Nucleus accumbens (tissue), 56 donors: ENCODE results near the gene HPCAL1.

Experiments
- DNase-seq, 56 donors: peaks; one replicate each; lab custom pipeline; 2025; lab: John Stamatoyannopoulos, UW

Gene HPCAL1

GRCh38 chr2:10319892-10320574 is 17.3 kb downstream of the HPCAL1 start:
- DNase-seq, result no peak

GRCh38 chr2:10320575-10320931 is 17.8 kb downstream of the HPCAL1 start:
- DNase-seq, result no peak

- no peak for DNase-seq
Measured at GRCh38 chr2:10320933-10321332, 18.2 kb downstream of the HPCAL1 start.

DNA sequence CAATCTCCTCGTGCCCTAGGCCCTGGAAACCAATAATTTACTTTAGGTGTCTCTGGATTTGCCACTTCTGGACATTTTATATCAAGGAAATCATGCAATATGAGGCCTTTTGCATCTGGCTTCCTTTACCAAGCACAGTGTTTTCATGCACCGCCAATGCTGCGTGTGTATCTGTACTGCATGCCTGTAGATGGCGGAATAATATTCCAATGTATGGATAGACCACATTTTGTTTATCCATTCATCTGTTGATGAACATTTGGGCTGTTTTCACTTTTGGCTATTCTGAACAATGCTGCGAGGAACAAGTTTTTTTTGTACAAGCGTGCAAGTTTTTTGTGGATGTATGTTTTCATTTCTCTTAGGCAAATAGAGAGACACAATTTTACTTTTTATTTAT is 18.9 kb downstream of the HPCAL1 start:
- no peak for DNase-seq

- no peak for DNase-seq
Measured at GRCh38 chr2:10322481-10322880, 19.8 kb downstream of the HPCAL1 start.

DNA sequence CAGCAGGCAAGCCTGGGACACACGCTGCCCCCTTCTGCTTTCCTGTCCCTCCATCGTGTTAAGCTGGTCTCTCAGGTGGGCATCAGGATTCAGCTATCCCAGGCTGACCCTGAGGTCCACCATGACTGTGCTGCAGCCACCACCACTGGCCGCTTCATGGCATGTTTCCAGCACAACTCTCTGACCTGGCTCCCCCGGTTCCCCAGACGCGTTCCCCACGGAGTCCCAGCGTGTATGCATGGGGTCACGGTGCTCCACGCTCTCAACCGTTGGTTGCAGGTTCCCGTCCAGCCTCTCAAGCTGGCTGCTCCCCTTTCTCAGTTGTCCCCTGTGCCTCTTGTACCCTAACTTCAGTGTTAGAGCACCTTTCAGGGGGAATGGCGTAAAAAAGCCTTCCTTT is 20.3 kb downstream of the HPCAL1 start:
- DNase-seq, result no peak

- no peak for DNase-seq
Measured at GRCh38 chr2:10323535-10323934, 20.8 kb downstream of the HPCAL1 start.

DNA sequence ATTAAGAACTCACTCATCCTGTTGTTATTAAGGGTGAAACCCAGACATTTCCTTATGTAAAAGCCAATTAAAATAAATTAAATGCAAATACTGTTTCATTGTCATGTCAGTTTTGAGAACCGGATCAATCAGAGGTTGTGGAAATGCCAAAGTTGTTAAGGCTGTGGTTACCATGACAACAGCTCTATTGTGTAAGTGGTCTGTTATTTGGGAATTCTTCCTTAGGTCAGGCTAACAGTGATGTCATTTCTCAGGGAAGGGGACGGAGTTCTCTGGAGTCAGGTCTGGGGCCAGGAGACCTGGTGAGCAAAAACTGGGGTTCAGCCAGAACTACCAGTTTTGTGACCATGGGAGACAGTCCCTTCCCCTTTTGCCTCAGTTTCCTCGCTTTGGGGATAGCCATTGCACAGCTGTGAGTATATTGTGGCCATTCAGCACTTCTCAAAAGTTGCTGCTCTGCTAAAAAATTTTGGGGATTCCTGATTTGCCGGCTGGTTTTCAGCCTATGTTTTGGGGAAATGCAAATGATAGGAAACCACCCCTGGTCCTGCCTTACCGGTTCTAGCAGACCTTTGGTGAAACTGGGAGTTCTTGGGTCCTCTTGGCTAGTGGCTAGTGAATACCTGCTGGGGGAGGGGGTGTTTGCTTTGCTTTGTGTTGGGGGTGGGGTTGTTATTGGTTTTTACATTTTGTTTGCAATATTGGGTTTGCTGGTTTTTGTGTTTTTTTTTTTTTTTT is 21.6 kb downstream of the HPCAL1 start:
- no peak for DNase-seq

DNA sequence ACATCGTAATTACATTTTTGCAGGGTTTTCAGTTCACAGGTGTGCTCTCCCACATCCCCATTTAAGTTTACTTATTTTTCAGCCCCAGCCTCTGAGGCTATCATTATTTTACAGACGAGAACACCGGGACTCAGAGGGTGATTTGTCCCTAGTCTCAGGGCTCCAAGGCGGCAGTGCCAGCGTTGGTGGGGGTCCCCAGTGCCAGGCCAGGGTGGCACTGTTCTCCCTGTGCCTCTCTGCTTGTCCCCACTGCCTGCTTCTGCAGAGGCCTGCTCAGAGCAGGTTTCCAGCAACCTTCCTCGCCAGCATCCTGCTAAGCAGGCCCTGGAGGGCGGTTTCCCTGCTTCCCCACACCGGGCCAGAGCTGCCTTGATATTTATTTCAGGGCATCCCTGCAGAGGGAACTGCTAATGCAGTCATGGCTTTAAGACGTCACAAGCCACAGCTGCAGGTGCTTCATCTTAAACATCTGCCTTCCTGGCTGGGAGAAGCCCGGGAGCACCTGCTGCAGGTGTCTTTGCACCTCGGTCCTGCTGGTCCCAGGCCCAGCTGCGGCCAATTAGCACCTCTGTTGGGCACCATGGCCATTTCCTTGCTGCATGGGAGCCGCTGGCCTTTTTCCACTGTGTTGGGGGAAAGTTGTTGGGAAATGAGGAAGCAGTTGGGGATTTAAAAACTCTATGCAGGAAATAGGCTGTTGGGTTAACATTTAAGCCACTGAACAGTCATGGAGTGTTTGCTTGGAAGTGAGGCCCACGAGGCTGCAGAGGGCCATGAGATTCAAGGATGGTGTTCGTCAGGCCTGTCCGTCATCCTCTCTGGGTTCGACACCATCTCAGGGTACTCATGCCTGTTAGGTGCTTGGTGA is 22.8 kb downstream of the HPCAL1 start:
- no peak for DNase-seq

DNA sequence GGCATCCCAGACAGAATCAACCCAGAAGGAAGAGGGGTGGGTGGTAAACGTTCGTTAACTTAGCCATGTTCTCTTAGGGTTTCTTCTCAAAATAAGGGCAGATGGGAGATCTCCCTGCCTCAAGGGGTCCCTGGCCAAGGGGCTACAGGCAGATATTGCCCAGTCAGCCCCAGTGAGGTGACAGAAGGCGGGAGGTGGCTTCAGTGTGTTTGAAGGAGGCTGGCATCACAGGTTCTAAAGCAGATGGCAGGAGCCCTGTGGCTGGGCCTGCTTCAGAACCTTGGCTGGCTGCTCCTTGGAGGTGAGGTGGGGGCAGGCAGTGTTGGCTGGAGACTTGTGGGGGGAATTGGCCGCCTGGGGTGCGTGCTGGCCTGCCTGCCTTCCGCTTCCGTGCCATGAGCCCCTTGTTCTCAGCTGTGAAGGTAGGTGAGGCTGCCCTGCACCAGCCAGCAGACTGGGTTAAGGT is 23.5 kb downstream of the HPCAL1 start:
- DNase-seq, result no peak

GRCh38 chr2:10326707-10327594 is 24.2 kb downstream of the HPCAL1 start:
- DNase-seq, result peak in 8 of 56 donors; percentile 13 to 46 (median 35)

DNA sequence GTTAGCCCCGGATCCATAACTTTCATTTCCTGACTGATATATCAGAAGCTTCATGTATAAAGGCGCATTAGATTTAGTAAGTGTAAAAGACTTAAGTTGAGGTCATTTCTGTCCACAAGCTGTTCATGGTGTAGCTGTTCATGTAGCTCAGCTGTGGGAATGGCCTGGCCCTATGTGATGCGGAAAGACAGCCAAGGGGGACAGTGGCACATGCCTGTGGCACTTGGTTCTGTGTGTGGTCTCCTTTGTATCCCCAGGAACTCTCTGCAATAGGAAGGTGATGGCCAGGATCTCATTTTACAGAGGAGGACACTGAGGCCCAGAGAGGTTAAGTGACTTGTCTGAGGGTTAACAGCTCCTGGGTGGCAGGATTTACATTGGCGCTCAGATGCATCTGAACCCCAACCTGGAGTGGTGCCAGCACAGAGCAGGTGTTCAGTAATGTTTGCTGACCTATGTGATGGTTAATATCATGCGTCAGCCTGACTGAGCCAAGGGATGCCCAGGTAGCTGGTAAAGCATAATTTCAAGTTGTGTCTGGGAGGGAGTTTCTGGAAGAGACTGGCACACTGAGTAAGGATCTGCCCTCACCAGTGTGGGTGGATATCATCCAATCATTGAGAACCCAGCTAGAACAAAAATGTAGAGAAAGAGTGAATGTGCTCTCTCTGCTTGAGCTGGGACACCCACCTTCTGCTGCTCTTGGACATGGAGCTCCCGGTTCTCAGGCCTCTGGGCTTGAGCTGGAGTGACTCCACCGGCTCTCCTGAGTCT is 25.4 kb downstream of the HPCAL1 start:
- DNase-seq, result no peak

GRCh38 chr2:10328670-10329579 is 26.2 kb downstream of the HPCAL1 start:
- DNase-seq, result no peak

DNA sequence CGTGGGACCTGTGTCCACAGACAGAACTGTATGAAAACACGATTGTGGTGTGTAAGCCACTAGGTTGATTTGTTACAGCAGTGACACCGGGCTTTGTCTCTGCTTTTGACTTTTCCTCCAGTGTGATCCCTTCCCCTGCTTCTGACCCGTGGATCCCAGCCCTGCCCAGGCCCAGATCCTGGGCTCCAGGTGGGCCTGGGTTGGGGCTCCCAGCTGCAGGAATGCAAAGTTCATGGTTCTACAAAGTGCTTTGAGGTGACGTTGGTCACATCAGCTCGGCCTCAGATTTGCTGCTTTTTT is 26.8 kb downstream of the HPCAL1 start:
- no peak for DNase-seq

- DNase-seq, result no peak
Measured at GRCh38 chr2:10329880-10330699, 27.4 kb downstream of the HPCAL1 start.

DNA sequence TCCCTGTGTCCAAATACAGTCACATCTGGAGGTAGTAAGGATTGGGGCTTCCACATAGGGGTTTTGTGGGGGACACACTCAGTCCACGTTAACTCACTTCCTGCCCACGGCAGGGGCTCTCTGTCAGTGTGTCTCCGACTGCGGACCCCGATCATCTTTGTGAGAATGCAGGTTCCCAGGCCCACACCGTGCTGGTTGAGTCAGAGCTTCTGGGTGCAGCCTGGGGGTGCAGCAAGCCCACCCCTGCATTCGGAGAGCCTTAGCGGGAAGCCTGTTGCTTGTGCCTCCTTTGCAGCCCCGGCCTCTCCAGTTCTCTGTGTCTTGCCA is 28.0 kb downstream of the HPCAL1 start:
- DNase-seq, result no peak

DNA sequence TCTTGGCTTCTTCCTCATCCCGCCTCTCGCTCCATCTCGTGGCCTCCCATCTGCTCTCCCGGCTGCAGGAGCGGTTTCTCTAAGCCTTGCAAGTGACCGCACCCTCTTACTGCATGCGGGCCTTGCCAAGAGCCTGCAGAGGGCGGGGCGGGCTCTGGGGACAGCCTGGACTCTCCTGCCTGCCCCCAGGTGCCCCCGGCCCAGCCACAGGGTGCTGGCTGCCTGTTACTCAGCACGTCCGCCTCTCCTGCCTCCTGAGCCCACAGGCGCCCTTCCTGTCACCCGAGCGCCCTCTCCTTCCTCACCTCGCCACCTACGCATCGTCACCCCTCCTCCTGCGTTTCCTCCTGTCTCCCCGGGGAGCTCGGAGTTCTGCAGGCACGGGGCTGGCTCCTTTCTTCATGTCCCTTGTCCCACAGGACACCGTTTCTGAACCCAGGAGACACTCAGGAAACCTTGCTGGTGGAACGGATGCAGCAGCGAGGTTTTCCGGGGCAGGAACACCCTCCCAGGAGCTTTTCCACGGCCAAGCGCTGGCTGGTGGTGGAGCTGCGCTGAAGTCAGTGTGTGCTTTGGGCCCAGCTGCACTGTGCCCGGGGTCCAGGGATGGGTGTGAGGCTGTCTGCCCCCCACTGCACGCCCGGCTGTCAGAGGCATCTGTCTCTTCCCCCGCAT is 28.5 kb downstream of the HPCAL1 start:
- DNase-seq, result peak in 3 of 56 donors; percentile 13 to 27 (median 13)
